ENCODE measurements around the gene GCDH.
A peak's percentile ranks its signal among the peaks of the same experiment; 100 is the strongest.
"Not testable (repeated sequence)": the region's sequence is repeated elsewhere in the genome, so short reads cannot be mapped to it uniquely, and the experiment has no call there.

The GCDH gene

GRCh38 chr19:12907166-12907565 is 16.2 kb downstream of the GCDH start:
- no peak for DNase-seq (ENCODE audit: low read depth)

- DNase-seq (ENCODE audit: low read depth), result no peak
These were observed 21.6 kb downstream of the GCDH start for GRCh38 chr19:12912571-12912970.

GRCh38 chr19:12913011-12913561 is 22.1 kb downstream of the GCDH start:
- DNase-seq (ENCODE audit: low read depth), result peak; percentile 33

- no peak for DNase-seq (ENCODE audit: low read depth)
These were observed 23.1 kb downstream of the GCDH start for GRCh38 chr19:12913851-12914690.

GRCh38 chr19:12915860-12916259 is 24.9 kb downstream of the GCDH start:
- not testable (repeated sequence) for DNase-seq (ENCODE audit: low read depth)

GRCh38 chr19:12918253-12918652 is 27.3 kb downstream of the GCDH start:
- DNase-seq (ENCODE audit: low read depth), result no peak

GRCh38 chr19:12921047-12921446 is 30.1 kb downstream of the GCDH start:
- DNase-seq (ENCODE audit: low read depth), result no peak

GRCh38 chr19:12922959-12923358 is 32.0 kb downstream of the GCDH start:
- no peak for DNase-seq (ENCODE audit: low read depth)

GRCh38 chr19:12924621-12925310 is 33.8 kb downstream of the GCDH start:
- no peak for DNase-seq (ENCODE audit: low read depth)

GRCh38 chr19:12930002-12930645 is 39.2 kb downstream of the GCDH start:
- no peak for DNase-seq (ENCODE audit: low read depth)

- DNase-seq (ENCODE audit: low read depth), result no peak
These were observed 41.7 kb downstream of the GCDH start for GRCh38 chr19:12932392-12933286.

GRCh38 chr19:12933287-12934072 is 42.5 kb downstream of the GCDH start, which contains the start of gene FARSA:
TSS of gene FARSA (minus strand) at chr19:12933711. CDS start at chr19:12933696, 15 bp downstream.
- DNase-seq (ENCODE audit: low read depth), result peak; percentile 77

GRCh38 chr19:12935071-12935470 is 44.1 kb downstream of the GCDH start:
- no peak for DNase-seq (ENCODE audit: low read depth)

GRCh38 chr19:12936582-12936981 is 45.6 kb downstream of the GCDH start:
- DNase-seq (ENCODE audit: low read depth), result no peak

- DNase-seq (ENCODE audit: low read depth), result no peak
These were observed 46.4 kb downstream of the GCDH start for GRCh38 chr19:12937093-12937926.

- DNase-seq (ENCODE audit: low read depth), result peak; percentile 98
These were observed 47.2 kb downstream of the GCDH start, which contains the start of gene CALR for GRCh38 chr19:12937927-12938778. TSS of gene CALR (plus strand) at chr19:12938609. CDS start at chr19:12938680, 71 bp downstream.

GRCh38 chr19:12938779-12939601 is 48.0 kb downstream of the GCDH start:
- DNase-seq (ENCODE audit: low read depth), result no peak

GRCh38 chr19:12939975-12940423 is 49.0 kb downstream of the GCDH start:
- no peak for DNase-seq (ENCODE audit: low read depth)

Data from fibroblast of the conjunctiva (primary cell).